DMS 273 (cell line): ENCODE results near the gene GLRX2.
A peak's percentile ranks its signal among the peaks of the same experiment; 100 is the strongest.
"Not testable (repeated sequence)": the region's sequence is repeated elsewhere in the genome, so short reads cannot be mapped to it uniquely, and the experiment has no call there.

Experiments
- DNase-seq: peaks from one replicate; lab custom pipeline; 2025; ENCODE audit not compliant: unreplicated experiment; lab: John Stamatoyannopoulos, UW

The GLRX2 gene

GRCh38 chr1:193066606-193067005 is 38.6 kb downstream of the GLRX2 start:
- DNase-seq, result no peak

- no peak for DNase-seq
These were observed 39.3 kb downstream of the GLRX2 start for GRCh38 chr1:193065954-193066353.

DNA sequence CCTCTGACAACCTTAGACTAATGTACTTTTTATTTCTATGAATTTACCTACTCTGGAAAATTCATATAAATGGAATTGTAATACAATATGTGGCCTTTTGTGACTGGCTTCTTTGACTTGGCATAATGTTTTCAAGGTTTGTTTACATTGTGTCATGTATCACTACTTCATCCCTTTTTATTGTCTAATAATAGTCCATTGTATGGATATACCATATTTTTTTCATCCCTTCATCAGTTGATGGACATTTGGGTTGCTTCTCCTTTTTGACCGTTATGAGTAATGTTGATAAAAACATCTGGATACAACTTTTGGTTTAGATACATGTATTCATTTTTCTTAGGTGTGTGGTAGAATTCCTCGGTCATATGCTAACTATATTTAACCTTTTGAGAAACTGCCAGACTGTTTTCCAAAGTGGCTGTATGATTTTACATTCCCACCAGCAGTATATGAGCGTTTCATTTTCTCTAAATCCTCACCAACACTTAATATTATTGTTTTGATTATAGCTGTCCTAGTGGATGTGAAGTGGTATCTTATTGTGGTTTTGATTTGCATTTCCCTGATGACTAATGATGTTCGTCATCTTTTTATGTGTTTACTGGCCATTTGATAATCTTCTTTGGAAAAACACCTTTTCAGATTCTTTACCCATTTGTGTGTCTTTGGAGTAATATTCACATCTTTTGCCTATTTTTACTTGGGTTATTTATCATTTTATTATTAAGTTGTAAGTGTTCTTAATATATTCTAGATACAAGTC is 42.3 kb downstream of the GLRX2 start:
- DNase-seq, result no peak

GRCh38 chr1:193060938-193061337 is 44.3 kb downstream of the GLRX2 start:
- peak; percentile 65 for DNase-seq

GRCh38 chr1:193060406-193060805 is 44.8 kb downstream of the GLRX2 start:
- peak; percentile 37 for DNase-seq

DNA sequence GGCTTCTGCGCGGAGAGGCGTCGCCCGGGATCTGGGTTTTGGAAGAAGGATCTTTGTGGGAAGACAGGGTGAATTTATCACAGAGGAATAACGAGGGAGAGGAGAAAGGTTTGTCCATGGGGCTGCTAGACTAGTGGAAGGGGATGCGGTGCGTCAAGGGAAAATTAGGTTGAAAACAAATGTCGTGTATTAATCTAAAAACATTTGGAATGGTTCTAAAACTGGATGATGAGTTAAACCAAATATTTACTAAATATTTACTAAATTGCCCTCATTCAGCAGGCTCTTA is 45.2 kb downstream of the GLRX2 start:
- DNase-seq, result no peak

DNA sequence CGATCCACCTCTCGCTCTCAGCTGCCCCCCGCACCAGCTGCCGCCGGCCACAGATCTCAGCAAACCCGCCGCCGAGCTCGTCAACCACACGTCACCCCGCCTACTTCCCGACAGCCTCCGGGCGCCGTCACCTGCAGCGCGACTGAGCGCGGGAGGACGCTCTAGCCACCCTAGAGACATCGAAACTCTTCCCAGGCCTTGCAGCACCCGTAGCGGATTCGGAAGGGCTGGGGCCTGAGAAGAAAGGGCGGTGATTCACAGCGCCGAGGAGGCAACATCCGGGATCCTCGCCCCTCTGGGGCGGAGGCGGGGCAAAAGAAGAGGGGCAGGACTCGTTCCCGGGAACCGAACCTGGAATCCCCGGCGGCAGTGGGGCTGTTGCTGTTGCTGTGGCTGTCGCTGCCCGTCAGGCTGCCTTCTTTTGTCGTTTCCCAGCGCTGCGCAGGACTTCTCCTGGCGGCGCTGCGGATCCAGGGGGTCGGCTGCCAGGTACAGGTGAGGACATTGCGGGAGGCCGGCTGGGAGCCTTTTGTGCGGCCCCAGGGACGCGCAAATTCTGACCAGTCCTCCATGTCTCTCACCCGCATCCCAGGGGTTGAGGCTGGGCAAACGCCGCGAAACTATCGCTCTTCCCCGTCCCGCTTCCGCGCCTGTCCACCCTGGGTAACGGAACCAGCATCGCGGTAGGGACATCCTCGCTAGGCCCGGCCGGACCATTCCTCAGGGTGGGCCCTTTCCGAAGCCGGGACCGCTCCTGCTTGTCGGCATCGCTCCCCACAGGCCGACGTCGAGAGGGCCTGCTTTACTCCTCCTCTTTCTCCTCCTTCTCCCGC is 45.7 kb downstream of the GLRX2 start, which contains the start of the genes RO60 and UCHL5:
Gene RO60 (plus strand): TSS at position 331 of the 833 bp plus-strand sequence. CDS start 9,443 bp downstream, outside the sequence.
Gene UCHL5 (minus strand): TSS at position 79 of the 833 bp plus-strand sequence. CDS start 100 bp downstream, outside the sequence.
- DNase-seq, result peak; percentile 99

GRCh38 chr1:193058529-193059281 is 46.5 kb downstream of the GLRX2 start:
- DNase-seq, result peak; percentile 70

DNA sequence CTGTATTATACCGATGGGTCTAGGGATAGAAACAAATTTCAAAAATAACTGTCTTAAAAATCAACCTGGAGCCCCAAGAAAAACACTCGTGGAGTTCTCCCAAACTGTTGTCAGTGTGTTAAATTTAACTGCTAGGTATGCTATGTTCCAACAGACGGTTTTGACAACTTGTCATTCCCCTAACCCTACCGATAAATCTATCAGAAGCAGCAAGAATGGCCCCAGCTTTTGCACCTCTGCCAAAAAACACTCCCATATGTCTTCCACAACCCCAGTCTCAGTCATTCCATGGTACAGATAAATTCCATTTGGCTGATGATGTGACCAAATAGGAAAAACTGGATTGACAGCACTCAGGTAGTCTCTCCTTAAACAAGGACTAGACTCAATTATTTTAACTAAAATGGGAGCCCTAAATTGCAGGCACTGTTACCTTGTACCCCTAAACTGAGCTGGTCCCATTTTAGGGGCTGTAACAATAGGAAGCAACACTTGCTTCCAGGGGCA is 51.0 kb downstream of the GLRX2 start:
- DNase-seq, result no peak

- DNase-seq, result not testable (repeated sequence)
These were observed 56.3 kb downstream of the GLRX2 start for GRCh38 chr1:193048913-193049312.
